HCT116 (cell line): ENCODE measurements around the gene TBC1D8. TPM values are rescaled to one million over a fixed set of nuclear protein-coding genes. Genes with fewer than 3 reads are reported as not detected.

ENCODE experiments used
- ATAC-seq: fragments of 200-7000 bp; cut with Tn5 transposase; 2 replicates; pipeline ENCODE4 v1.9.1; 2020; ENCODE audit warnings: mild to moderate bottlenecking, moderate library complexity
- BruUV-seq: library from RNA; stranded (reverse); fragments of 400-500 nt; replicated peaks from 2 replicates; lab custom pipeline; 2021; lab: Mats Ljungman, UMichigan
- CTCF ChIA-PET: fragments of 300-600 bp; sonication (Branson Sonifier 250); formaldehyde crosslinking; loops from one replicate; lab custom pipeline; 2021; ENCODE audit warnings: antibody characterized with exemption; lab: Charles Lee
- POLR2A ChIA-PET: fragments of 300-600, 350-600 bp; sonication (Branson Sonifier 250); formaldehyde crosslinking; loops from one replicate; lab custom pipeline; 2021; ENCODE audit warnings: antibody characterized with exemption; lab: Charles Lee
- RAD21 ChIA-PET, 2 experiments: fragments of 300-600 bp; sonication (Branson Sonifier 250); formaldehyde crosslinking; loops; one replicate each; lab custom pipeline; 2023; ENCODE audit warnings: low total read pairs in 2 of 2; ENCODE audit not compliant: uncharacterized antibody in 2 of 2, unreplicated experiment in 2 of 2, low non-redundant PET in 1 of 2; lab: Charles Lee
- DNase-seq: peaks from one replicate; pipeline ENCODE4 v3.0.0-alpha.2; 2010; ENCODE audit warnings: low read depth, low spot score
- H2AFZ ChIP-seq: fragments of 200-600 bp; shearing (Covaris generic), sonication (generic); 2 replicates; pipeline ENCODE4 v1.6.1; 2017; ENCODE audit warnings: low read depth, mixed run types, mixed read lengths, antibody characterized with exemption, low read length; ENCODE audit not compliant: poor library complexity, severe bottlenecking
- H3K27ac ChIP-seq: 2 replicates; pipeline ENCODE4 v1.5.1; 2012; ENCODE audit warnings: low read depth, low read length
- H3K27me3 ChIP-seq: fragments of 200-600 bp; sonication (generic); 2 replicates; pipeline ENCODE4 v1.6.1; 2016; ENCODE audit warnings: mixed run types, low read length, mixed read lengths; ENCODE audit not compliant: insufficient read depth
- H3K36me3 ChIP-seq, 2 experiments: fragments of 200-500 bp in 1 of 2; fragments of 200-600 bp in 1 of 2; sonication (Bioruptor generic) in 1 of 2; sonication (generic) in 1 of 2; 2 replicates each; pipeline versions ENCODE4 v1.5.1 to v1.6.1; 2014 to 2016; ENCODE audit warnings: low read length in 2 of 2, inconsistent platforms in 1 of 2, mixed read lengths in 1 of 2, mixed run types in 1 of 2; ENCODE audit not compliant: insufficient read depth in 2 of 2, control insufficient read depth in 1 of 2
- H3K4me1 ChIP-seq, 2 experiments: fragments of 200-600 bp in 1 of 2; sonication (generic) in 1 of 2; 2 replicates each; pipeline versions ENCODE4 v1.5.1 to v1.6.1; 2012 to 2017; ENCODE audit warnings: low read length in 2 of 2, inconsistent platforms in 1 of 2, mild to moderate bottlenecking in 1 of 2, mixed read lengths in 1 of 2, mixed run types in 1 of 2, moderate library complexity in 1 of 2; ENCODE audit not compliant: insufficient read depth in 2 of 2, control insufficient read depth in 1 of 2
- H3K4me2 ChIP-seq: fragments of 200-600 bp; sonication (generic); 2 replicates; pipeline ENCODE4 v1.6.1; 2017; ENCODE audit warnings: mixed run types, low read length, mixed read lengths
- H3K4me3 ChIP-seq, 2 experiments: fragments of 200-600 bp in 1 of 2; sonication (generic) in 1 of 2; replicated peaks in 1 of 2; 2 replicates each; pipeline ENCODE4 v1.5.1; 2011 to 2016; ENCODE audit warnings: low read length in 2 of 2, control low read depth in 1 of 2, low read depth in 1 of 2, mild to moderate bottlenecking in 1 of 2, mixed read lengths in 1 of 2, mixed run types in 1 of 2
- H3K79me2 ChIP-seq: fragments of 200-600 bp; sonication (generic); 2 replicates; pipeline ENCODE4 v1.6.1; 2017; ENCODE audit warnings: mild to moderate bottlenecking, mixed run types, low read length, moderate library complexity, mixed read lengths; ENCODE audit not compliant: insufficient read depth
- H3K9ac ChIP-seq: fragments of 200-600 bp; sonication (generic); 2 replicates; pipeline ENCODE4 v1.6.1; 2016; ENCODE audit warnings: low read length, mixed read lengths
- H3K9me2 ChIP-seq: fragments of 200-600 bp; sonication (generic), shearing (Covaris generic); 2 replicates; pipeline ENCODE4 v1.6.1; 2017; ENCODE audit warnings: mixed run types, mild to moderate bottlenecking, moderate library complexity; ENCODE audit not compliant: insufficient read depth
- H3K9me3 ChIP-seq, 2 experiments: fragments of 200-500 bp in 1 of 2; fragments of 200-600 bp in 1 of 2; sonication (Bioruptor generic) in 1 of 2; sonication (generic) in 1 of 2; 2 replicates each; pipeline ENCODE4 v1.6.1; 2014 to 2017; ENCODE audit warnings: low read length in 2 of 2, mixed read lengths in 2 of 2, inconsistent platforms in 1 of 2, low read depth in 1 of 2, mild to moderate bottlenecking in 1 of 2, mixed run types in 1 of 2, moderate library complexity in 1 of 2; ENCODE audit not compliant: control insufficient read depth in 1 of 2, insufficient read depth in 1 of 2
- H4K20me1 ChIP-seq: fragments of 200-600 bp; sonication (generic), shearing (Covaris generic); 2 replicates; pipeline ENCODE4 v1.6.1; 2017; ENCODE audit warnings: mixed run types, mild to moderate bottlenecking, moderate library complexity; ENCODE audit not compliant: insufficient read depth
- CBX3 ChIP-seq: IDR thresholded peaks from 2 replicates; pipeline ENCODE4 v1.6.1; 2012; ENCODE audit warnings: low read depth
- EGR1 ChIP-seq: IDR thresholded peaks from 2 replicates; pipeline ENCODE4 v1.6.1; 2012; ENCODE audit warnings: low read depth
- EZH2 ChIP-seq: fragments of 200-600 bp; sonication (generic); IDR thresholded peaks from 2 replicates; pipeline ENCODE4 v1.6.1; 2017; ENCODE audit warnings: antibody characterized with exemption, mixed run types
- FOSL1 ChIP-seq: IDR thresholded peaks from 2 replicates; pipeline ENCODE4 v1.6.1; 2012; ENCODE audit warnings: low read depth
- JUND ChIP-seq: IDR thresholded peaks from 2 replicates; pipeline ENCODE4 v1.6.1; 2012
- POLR2A ChIP-seq: IDR thresholded peaks from 2 replicates; pipeline ENCODE4 v1.7.0; 2011; ENCODE audit warnings: borderline replicate concordance; ENCODE audit not compliant: insufficient read depth, insufficient read length; ENCODE audit errors: extremely low read depth
- RAD21 ChIP-seq: IDR thresholded peaks from 2 replicates; pipeline ENCODE4 v1.6.1; 2012; ENCODE audit warnings: low read depth, mild to moderate bottlenecking
- SIN3A ChIP-seq: IDR thresholded peaks from 2 replicates; pipeline ENCODE4 v1.6.1; 2012; ENCODE audit warnings: low read depth
- SP1 ChIP-seq: IDR thresholded peaks from 2 replicates; pipeline ENCODE4 v1.6.1; 2012; ENCODE audit warnings: low read depth
- SRF ChIP-seq: IDR thresholded peaks from 2 replicates; pipeline ENCODE4 v1.6.1; 2012; ENCODE audit warnings: low read depth
- TCF7L2 ChIP-seq: IDR thresholded peaks from 2 replicates; pipeline ENCODE4 v1.7.0; 2011; ENCODE audit warnings: borderline replicate concordance, inconsistent platforms; ENCODE audit not compliant: insufficient read depth, insufficient read length; ENCODE audit errors: extremely low read depth
- YY1 ChIP-seq: IDR thresholded peaks from 2 replicates; pipeline ENCODE4 v1.6.1; 2011; ENCODE audit warnings: low read length, low read depth, moderate library complexity, mild to moderate bottlenecking; ENCODE audit not compliant: insufficient replicate concordance; ENCODE audit errors: extremely low read depth
- ZFX ChIP-seq: fragments of 450-650 bp; IDR thresholded peaks from 2 replicates; pipeline ENCODE4 v1.6.1; 2017
- ZNF274 ChIP-seq: fragments of 200-500 bp; sonication (Bioruptor generic); IDR thresholded peaks from 2 replicates; pipeline ENCODE4 v1.6.1; 2014; ENCODE audit warnings: mild to moderate bottlenecking, low read depth, low read length, inconsistent platforms
- intact Hi-C: fragments of 100-400 bp; cut with micrococcal nuclease; formaldehyde crosslinking; loops from 2 replicates; pipeline ENCODE4 v1.10.0; 2022
- total RNA-seq: library from RNA; stranded (reverse); gene quantifications from one replicate; pipeline ENCODE4 v1.2.1, GENCODE V29; 2021; ENCODE audit not compliant: unreplicated experiment
- TF ChIP-seq, protein P1 (sequence below): IDR thresholded peaks from 2 replicates; pipeline ENCODE4 v1.6.1; 2012
- TF ChIP-seq, protein P2 (sequence below): IDR thresholded peaks from 2 replicates; pipeline ENCODE4 v1.6.1; 2012; ENCODE audit warnings: low read depth
- TF ChIP-seq, protein P3 (sequence below): IDR thresholded peaks from 2 replicates; pipeline ENCODE4 v1.6.1; 2011; ENCODE audit warnings: mild to moderate bottlenecking, low read length, moderate library complexity; ENCODE audit not compliant: insufficient replicate concordance; ENCODE audit errors: extremely low read depth

Gene TBC1D8
- total RNA-seq, 1 experiment from 2014 or later: 44.0 TPM

DNA sequence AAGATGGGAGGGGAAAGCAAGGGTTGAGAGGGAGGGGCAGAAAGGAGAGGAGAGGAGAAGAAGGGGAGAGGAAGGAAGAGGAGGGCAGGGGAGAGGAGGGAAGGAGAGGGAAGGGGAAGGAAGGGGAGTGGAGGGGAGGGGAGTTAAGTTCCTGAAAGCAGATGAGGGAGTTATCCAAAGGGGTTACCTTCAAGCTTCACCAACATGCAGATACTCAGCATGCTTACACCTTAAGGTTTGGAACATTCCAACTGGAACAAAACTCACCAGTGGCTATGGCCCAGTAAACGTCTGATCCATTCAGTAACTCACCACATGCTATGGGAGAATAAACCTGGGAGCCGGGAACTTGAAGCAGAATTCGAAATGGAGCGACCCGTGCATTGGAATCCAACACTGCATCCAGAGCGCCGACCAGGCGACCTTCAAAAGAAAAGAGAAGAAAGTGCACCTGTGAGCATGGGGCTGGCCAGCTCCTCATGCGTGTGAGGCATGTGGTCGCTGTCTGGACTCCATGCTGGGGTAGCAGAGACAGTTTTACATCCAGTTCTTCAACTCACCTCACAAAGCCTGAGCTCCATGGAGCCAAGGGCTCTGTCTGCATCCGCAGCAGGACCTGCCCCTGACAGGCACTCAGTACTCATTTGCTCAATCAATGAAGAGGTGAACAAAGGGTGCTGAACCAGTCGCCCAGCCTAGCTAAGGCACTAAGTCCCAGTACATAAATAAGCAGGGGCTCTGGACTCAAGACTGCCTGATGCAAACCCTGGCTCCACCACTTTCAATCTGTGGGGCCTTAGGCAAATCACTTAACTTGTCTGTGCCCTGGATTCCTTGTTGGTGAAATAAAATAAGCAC lies 61.0 kb downstream of the TBC1D8 start:
- Histone ChIP-seq H3K27me3 (no peaks in the 10 kb centered on the region), H2AFZ (no peak overlapping the region), H3K4me1 (no peaks in the 10 kb centered on the region; a peak in 1 of 4 replicates), H3K9me2 (no peaks in the 10 kb centered on the region), H3K9ac (no peak overlapping the region), H3K4me2 (no peak overlapping the region), H3K79me2 (peaks cover 23% of the 10 kb centered on the region), H3K9me3 (no peaks in the 10 kb centered on the region), H3K36me3 (no peaks in the 10 kb centered on the region), H3K4me3 (no peak overlapping the region), H4K20me1 (no peaks in the 10 kb centered on the region), H3K27ac (no peak overlapping the region)
- BruUV-seq: no TSS peak
- intact Hi-C loops: no loop called here
- DNase-seq (no peak), ATAC-seq (no peak)
- TF ChIP-seq SP1 (no peak), POLR2A (no peak), EGR1 (no peak), EZH2 (no peak), SIN3A (no peak), TCF7L2 (no peak), RAD21 (no peak), JUND (no peak), ZFX (no peak), CBX3 (no peak), FOSL1 (no peak), SRF (no peak), ZNF274 (no peak), YY1 (no peak)
- TF ChIP-seq, protein P1, sequence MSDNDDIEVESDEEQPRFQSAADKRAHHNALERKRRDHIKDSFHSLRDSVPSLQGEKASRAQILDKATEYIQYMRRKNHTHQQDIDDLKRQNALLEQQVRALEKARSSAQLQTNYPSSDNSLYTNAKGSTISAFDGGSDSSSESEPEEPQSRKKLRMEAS: no peak
- TF ChIP-seq, protein P2, sequence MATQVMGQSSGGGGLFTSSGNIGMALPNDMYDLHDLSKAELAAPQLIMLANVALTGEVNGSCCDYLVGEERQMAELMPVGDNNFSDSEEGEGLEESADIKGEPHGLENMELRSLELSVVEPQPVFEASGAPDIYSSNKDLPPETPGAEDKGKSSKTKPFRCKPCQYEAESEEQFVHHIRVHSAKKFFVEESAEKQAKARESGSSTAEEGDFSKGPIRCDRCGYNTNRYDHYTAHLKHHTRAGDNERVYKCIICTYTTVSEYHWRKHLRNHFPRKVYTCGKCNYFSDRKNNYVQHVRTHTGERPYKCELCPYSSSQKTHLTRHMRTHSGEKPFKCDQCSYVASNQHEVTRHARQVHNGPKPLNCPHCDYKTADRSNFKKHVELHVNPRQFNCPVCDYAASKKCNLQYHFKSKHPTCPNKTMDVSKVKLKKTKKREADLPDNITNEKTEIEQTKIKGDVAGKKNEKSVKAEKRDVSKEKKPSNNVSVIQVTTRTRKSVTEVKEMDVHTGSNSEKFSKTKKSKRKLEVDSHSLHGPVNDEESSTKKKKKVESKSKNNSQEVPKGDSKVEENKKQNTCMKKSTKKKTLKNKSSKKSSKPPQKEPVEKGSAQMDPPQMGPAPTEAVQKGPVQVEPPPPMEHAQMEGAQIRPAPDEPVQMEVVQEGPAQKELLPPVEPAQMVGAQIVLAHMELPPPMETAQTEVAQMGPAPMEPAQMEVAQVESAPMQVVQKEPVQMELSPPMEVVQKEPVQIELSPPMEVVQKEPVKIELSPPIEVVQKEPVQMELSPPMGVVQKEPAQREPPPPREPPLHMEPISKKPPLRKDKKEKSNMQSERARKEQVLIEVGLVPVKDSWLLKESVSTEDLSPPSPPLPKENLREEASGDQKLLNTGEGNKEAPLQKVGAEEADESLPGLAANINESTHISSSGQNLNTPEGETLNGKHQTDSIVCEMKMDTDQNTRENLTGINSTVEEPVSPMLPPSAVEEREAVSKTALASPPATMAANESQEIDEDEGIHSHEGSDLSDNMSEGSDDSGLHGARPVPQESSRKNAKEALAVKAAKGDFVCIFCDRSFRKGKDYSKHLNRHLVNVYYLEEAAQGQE: no peak
- TF ChIP-seq, protein P3, sequence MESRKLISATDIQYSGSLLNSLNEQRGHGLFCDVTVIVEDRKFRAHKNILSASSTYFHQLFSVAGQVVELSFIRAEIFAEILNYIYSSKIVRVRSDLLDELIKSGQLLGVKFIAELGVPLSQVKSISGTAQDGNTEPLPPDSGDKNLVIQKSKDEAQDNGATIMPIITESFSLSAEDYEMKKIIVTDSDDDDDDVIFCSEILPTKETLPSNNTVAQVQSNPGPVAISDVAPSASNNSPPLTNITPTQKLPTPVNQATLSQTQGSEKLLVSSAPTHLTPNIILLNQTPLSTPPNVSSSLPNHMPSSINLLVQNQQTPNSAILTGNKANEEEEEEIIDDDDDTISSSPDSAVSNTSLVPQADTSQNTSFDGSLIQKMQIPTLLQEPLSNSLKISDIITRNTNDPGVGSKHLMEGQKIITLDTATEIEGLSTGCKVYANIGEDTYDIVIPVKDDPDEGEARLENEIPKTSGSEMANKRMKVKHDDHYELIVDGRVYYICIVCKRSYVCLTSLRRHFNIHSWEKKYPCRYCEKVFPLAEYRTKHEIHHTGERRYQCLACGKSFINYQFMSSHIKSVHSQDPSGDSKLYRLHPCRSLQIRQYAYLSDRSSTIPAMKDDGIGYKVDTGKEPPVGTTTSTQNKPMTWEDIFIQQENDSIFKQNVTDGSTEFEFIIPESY: no peak
- RAD21 ChIA-PET: no interaction called here
- CTCF ChIA-PET: no interaction called here
- POLR2A ChIA-PET: no interaction called here
